ENCODE measurements around the gene EVC.

EVC gene

DNA sequence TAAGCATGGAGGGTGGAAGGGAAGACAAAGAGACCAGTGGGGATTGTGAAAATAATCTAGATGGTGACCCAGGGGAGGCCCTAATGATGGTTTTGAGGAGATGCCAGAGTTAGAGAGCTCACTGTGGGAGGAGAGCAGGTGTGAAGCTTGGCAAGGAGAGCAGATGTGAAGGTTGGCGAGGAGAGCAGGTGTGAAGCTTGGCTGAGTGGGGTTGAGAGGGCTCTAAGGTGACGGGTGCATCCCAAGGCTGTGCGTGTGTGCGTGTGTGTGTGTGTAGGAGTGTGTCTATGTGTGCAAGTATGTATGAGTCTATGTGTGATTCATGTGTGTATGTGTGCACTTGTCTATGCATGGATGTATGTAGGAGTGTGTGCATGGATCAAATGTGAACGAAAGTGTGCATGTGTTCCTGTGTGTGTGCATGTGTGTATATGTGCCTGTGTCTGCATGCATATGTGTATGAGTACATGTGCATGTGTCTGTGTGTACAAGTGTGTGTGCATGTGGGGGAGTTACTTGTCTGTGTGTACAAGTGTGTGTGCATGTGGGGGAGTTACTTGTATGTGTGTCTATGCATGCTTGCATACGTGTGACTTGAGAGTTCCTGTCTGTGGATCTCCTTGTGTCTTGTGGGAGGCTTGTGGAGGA, 72.0 kb downstream of the EVC start:
- TF ChIP-seq TEAD4 (IDR thresholded peaks at IDR 0.05) (no peak), TCF12 (IDR thresholded peaks at IDR 0.05; ENCODE audit: low read depth) (no peak), YY1 (IDR thresholded peaks at IDR 0.05; ENCODE audit: low read depth) (no peak), EP300 (IDR thresholded peaks at IDR 0.05; ENCODE audit: borderline replicate concordance) (no peak), FOXM1 (IDR thresholded peaks at IDR 0.05; ENCODE audit: borderline replicate concordance, low read depth) (no peak)

DNA sequence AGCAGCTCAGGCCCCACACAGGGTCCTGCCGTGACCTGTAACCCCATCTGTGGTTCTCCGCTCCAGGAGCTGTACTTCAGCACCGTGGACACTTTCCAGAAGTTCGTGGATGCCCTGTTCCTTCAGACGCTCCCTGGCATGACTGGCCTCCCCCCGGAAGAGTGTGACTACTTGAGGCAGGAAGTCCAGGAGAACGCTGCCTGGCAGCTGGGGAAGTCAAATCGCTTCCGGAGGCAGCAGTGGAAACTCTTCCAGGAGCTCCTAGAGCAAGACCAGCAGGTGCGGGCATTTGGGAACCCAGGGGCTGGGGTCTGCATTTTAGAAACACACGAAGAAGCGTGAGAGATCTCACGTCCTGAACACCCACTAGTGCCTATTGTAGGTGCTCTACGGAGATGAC, 72.5 kb downstream of the EVC start:
- TF ChIP-seq TEAD4 (IDR thresholded peaks at IDR 0.05) (no peak), ZBTB7A (IDR thresholded peaks at IDR 0.05; ENCODE audit: low read depth) (no peak), FOXM1 (IDR thresholded peaks at IDR 0.05; ENCODE audit: borderline replicate concordance, low read depth) (no peak), EGR1 (IDR thresholded peaks at IDR 0.05) (no peak), CEBPB (IDR thresholded peaks at IDR 0.05) (no peak), EP300 (IDR thresholded peaks at IDR 0.05; ENCODE audit: borderline replicate concordance) (no peak), NFIC (IDR thresholded peaks at IDR 0.05) (no peak), CREB1 (IDR thresholded peaks at IDR 0.05; ENCODE audit: low read depth) (no peak), YY1 (IDR thresholded peaks at IDR 0.05; ENCODE audit: low read depth) (no peak), TCF12 (IDR thresholded peaks at IDR 0.05; ENCODE audit: low read depth) (no peak), RAD21 (IDR thresholded peaks at IDR 0.05; ENCODE audit: low read depth) (no peak), TAF1 (IDR thresholded peaks at IDR 0.05; ENCODE audit: low read depth) (no peak)
- TF ChIP-seq, protein P1, sequence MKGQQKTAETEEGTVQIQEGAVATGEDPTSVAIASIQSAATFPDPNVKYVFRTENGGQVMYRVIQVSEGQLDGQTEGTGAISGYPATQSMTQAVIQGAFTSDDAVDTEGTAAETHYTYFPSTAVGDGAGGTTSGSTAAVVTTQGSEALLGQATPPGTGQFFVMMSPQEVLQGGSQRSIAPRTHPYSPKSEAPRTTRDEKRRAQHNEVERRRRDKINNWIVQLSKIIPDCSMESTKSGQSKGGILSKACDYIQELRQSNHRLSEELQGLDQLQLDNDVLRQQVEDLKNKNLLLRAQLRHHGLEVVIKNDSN (IDR thresholded peaks at IDR 0.05): no peak
- TF ChIP-seq, protein P2, sequence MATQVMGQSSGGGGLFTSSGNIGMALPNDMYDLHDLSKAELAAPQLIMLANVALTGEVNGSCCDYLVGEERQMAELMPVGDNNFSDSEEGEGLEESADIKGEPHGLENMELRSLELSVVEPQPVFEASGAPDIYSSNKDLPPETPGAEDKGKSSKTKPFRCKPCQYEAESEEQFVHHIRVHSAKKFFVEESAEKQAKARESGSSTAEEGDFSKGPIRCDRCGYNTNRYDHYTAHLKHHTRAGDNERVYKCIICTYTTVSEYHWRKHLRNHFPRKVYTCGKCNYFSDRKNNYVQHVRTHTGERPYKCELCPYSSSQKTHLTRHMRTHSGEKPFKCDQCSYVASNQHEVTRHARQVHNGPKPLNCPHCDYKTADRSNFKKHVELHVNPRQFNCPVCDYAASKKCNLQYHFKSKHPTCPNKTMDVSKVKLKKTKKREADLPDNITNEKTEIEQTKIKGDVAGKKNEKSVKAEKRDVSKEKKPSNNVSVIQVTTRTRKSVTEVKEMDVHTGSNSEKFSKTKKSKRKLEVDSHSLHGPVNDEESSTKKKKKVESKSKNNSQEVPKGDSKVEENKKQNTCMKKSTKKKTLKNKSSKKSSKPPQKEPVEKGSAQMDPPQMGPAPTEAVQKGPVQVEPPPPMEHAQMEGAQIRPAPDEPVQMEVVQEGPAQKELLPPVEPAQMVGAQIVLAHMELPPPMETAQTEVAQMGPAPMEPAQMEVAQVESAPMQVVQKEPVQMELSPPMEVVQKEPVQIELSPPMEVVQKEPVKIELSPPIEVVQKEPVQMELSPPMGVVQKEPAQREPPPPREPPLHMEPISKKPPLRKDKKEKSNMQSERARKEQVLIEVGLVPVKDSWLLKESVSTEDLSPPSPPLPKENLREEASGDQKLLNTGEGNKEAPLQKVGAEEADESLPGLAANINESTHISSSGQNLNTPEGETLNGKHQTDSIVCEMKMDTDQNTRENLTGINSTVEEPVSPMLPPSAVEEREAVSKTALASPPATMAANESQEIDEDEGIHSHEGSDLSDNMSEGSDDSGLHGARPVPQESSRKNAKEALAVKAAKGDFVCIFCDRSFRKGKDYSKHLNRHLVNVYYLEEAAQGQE (IDR thresholded peaks at IDR 0.05; ENCODE audit: low read depth): no peak
- TF ChIP-seq, protein P3, sequence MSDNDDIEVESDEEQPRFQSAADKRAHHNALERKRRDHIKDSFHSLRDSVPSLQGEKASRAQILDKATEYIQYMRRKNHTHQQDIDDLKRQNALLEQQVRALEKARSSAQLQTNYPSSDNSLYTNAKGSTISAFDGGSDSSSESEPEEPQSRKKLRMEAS (IDR thresholded peaks at IDR 0.05): no peak

DNA sequence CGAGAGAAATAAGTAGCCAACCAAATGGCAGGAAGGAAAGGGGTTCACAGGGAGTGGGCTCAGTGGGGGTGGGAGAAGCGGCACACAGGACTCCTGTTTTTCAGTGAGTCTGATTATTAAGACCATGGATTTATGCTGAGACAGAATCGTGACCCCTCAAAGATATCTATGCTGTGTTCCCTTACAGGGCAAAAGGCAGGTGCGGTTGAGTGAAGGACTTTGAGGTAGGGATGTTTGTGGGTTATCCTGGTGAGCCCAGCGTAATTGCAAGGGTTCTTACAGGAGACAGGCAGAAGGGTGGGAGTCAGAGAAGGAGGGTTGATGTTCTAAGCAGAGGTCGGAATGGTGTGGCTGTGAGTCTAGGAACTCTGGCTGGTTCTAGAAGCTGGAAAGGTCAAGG, 73.0 kb downstream of the EVC start:
- TF ChIP-seq EGR1 (IDR thresholded peaks at IDR 0.05) (no peak), ZBTB7A (IDR thresholded peaks at IDR 0.05; ENCODE audit: low read depth) (no peak), FOXM1 (IDR thresholded peaks at IDR 0.05; ENCODE audit: borderline replicate concordance, low read depth) (no peak), NFIC (IDR thresholded peaks at IDR 0.05) (no peak), TCF12 (IDR thresholded peaks at IDR 0.05; ENCODE audit: low read depth) (no peak), YY1 (IDR thresholded peaks at IDR 0.05; ENCODE audit: low read depth) (no peak), CEBPB (IDR thresholded peaks at IDR 0.05) (no peak), CREB1 (IDR thresholded peaks at IDR 0.05; ENCODE audit: low read depth) (no peak), TAF1 (IDR thresholded peaks at IDR 0.05; ENCODE audit: low read depth) (no peak)
- TF ChIP-seq, protein P3 (IDR thresholded peaks at IDR 0.05): no peak
- TF ChIP-seq, protein P2 (IDR thresholded peaks at IDR 0.05; ENCODE audit: low read depth): no peak
- TF ChIP-seq, protein P1 (IDR thresholded peaks at IDR 0.05): no peak

DNA sequence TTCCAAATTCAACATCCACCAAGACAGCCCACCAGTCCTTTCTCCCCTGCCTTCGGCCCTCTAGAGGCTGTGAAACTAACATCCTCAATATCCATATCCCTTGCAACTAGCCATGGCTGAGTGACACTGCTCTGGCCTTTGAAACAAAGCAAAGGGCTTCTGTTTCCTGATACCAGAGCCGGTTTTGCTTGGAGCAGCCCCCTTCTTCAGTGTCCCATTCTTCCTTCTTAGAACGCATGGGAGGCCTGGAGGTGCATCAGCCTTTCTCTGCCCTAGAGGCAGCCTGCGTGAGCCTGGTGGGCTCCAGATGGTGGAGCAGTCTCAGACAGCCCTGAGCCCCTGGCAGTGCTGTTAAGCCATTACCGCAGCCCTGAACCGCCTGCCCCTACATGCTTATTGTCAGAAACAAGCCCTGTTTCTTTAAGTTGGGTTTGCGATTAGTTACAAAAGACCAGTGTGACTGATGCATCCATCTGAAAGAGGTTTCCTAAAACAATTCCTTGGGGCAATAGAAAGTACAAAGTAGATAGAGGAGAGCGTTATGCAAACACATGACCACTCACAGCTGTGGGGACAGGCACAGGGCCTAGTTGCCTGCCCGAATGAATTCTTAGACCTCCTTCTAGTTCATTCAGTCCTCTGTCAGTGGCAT, 74.1 kb downstream of the EVC start:
- TF ChIP-seq FOXM1 (IDR thresholded peaks at IDR 0.05; ENCODE audit: borderline replicate concordance, low read depth) (no peak), CREB1 (IDR thresholded peaks at IDR 0.05; ENCODE audit: low read depth) (no peak), TAF1 (IDR thresholded peaks at IDR 0.05; ENCODE audit: low read depth) (no peak), CEBPB (IDR thresholded peaks at IDR 0.05) (no peak), EGR1 (IDR thresholded peaks at IDR 0.05) (no peak), RAD21 (IDR thresholded peaks at IDR 0.05; ENCODE audit: low read depth) (no peak), EP300 (IDR thresholded peaks at IDR 0.05; ENCODE audit: borderline replicate concordance) (no peak), TCF12 (IDR thresholded peaks at IDR 0.05; ENCODE audit: low read depth) (no peak), TEAD4 (IDR thresholded peaks at IDR 0.05) (no peak), YY1 (IDR thresholded peaks at IDR 0.05; ENCODE audit: low read depth) (no peak), ZBTB7A (IDR thresholded peaks at IDR 0.05; ENCODE audit: low read depth) (no peak), NFIC (IDR thresholded peaks at IDR 0.05) (no peak)
- TF ChIP-seq, protein P3 (IDR thresholded peaks at IDR 0.05): no peak
- TF ChIP-seq, protein P1 (IDR thresholded peaks at IDR 0.05): no peak
- TF ChIP-seq, protein P2 (IDR thresholded peaks at IDR 0.05; ENCODE audit: low read depth): no peak
